Amygdala (tissue), 56 donors: ENCODE measurements around the gene HSD17B7.
A peak's percentile ranks its signal among the peaks of the same experiment; 100 is the strongest.

Source experiments
- DNase-seq, 56 donors: peaks; one replicate each; lab custom pipeline; 2025; lab: John Stamatoyannopoulos, UW

The HSD17B7 gene

DNA sequence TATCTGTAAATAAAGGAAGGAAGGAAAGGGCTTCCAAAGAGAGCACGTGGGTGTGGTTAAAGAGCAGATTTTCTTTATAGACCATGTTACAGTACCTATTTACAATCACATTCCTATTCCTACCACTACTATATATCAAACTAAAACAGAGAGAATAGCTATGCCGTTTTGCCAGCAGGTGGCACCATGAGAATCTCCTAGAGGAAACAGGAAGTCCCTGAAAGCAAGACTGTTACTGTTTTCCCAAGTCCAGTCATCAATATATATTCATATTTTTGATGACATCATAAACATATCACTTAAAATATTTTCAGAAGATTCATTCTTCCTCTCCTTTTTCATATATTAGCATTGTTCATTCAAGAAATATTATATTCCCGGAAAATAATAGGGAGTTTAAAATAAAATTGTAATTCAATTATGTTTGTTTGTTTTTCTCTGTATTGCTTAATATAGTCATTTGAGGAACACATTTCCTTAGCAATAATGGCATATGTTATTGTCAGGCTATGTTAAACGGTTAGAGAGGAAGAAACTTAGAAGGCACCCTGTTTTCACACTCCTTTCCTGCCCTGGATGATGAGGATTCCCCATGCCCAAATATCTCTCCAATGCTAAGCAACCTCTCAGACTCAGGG is 63.9 kb downstream of the HSD17B7 start:
- peak in 30 of 56 donors; percentile 3 to 78 (median 22) for DNase-seq

DNA sequence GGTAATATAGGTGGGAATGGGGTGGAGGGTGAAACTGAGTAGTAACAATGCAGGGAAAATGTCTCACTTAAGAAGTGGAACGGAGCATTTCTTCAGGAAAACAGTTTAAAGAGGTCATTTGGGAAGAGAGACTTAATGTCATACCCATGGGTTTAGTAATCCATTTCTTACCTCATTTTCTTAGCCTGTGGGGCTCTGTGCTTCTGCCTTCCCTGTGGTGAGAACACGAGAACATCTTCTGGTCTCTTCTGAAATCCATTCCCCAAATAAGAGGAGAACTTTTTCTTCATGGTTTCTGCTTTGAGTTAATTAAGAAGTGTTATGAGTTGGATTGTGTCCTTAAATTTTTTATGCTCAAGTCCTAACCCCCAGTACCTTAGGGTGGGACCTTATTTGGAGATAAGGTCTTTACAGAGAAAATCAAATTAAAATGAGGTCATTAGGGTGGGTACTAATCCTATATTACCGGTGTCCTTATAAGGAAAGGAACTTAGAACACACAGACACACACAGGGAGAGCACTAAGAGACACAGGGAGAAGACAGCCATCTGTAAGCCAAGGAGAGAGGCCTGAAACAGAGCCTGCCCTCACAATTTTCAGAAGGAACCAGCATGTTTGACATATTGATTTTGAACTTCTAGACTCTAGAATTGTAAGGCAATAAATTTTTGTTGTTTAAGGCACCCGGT is 65.1 kb downstream of the HSD17B7 start:
- no peak for DNase-seq

DNA sequence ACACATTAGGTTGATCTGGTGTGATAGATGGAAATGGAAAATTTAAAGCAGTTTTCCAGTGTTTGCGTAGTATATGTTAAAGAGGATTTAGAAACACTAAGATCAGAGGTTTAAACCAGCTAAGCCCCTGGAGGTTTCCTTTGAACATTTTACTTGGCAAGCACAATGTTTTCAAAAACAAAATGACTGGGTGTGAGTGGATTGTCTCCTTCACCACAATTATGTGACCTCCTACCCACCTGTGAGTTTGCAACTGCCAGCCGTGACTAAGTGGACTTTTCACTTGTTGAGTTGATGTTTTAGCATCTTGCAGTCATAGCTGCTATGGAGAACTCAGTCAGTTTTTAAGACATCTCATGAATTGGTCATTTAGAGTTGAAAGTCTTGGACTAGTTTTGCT is 65.8 kb downstream of the HSD17B7 start:
- DNase-seq: no peak

DNA sequence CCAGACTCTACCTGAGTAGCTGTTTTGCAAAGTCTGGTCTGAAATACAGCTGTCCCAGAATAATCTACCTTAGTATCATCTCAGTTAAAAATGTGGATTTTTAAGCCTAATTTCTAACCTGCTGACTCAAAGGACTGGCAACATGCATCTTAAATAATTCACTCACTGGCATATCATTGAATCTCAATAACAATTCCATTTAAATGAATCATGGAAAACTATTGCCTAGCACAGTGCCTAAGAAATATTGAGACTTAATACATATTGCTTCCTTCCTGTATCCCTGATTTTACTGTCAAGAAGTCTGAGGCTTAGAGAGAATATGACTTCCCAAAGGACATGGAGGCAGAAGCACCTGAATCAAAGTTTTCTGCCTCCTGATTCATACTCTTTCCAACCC is 67.3 kb downstream of the HSD17B7 start:
- no peak for DNase-seq

DNA sequence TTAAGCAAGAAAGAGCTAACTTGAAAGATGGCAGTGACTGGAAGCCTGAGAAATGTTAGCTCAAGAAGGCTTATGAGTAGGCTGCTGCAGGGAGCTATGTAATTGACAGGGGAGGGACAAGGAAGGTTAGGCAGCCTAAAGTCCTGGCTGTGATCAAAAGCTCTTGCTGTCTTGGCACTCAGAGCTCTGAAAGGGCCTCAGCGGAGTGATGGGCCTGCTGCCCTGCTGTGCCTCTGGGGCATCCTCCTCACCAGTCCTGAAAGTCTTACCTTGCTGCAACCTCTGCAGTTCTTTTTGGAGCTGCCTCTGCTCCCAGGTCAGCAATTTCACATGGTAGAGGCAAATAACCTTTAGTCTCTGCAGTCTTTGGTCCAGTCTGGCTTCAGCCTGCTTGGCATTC is 68.7 kb downstream of the HSD17B7 start:
- no peak for DNase-seq

DNA sequence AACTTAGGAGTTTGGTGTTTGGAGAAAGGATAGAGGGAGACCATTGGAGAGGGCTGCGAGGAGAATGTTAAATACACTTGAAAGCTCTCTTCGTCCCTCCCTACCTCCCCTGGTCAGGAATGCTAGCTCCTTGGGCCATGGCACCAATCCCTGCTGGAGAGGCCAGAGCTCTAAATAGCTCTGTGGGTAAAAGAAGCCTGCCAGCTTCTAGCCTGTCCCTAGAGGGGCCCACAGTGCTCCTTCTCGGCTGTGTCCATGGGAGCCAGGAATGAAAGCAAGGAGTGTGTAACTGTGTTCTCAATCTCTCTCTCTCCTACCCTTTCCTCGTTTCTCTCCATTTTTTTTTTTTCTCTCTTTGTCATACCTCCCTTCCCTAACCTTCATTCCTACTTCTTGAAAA is 70.6 kb downstream of the HSD17B7 start, which contains the start of gene CCDC190:
CCDC190 (minus strand) TSS at position 75 of the 400 bp plus-strand sequence. CDS start 1,529 bp downstream, outside the sequence.
- DNase-seq: peak in 9 of 56 donors; percentile 7 to 47 (median 32)

DNA sequence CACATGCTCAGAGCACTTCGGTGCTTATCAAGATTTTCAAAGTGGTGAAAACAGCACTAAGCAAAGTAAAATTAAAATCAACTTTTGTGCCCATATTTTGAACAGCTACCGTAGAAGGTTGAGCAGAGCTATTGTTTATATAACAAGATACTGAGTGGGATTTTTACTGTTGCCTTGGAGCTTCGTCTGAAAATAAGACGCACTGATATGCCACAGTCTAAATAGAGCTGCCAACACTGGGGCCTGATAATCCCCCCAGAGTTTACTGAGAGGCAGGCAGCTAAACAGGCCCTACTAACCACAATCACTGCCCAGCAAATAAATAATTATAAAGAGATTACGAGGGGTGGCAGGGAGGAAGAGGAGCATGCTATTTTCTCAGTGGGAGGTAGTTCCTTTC is 71.1 kb downstream of the HSD17B7 start:
- DNase-seq: no peak
